ENCODE measurements around the gene ENOX1.

Gene ENOX1

GRCh38 chr13:43170506-43170905 is 616.3 kb downstream of the ENOX1 start:
- TF ChIP-seq CTCF (conservative IDR thresholded peaks at IDR 0.05): no peak
- H3K27ac ChIP-seq: no peak overlapping the region

- H3K27ac ChIP-seq: peak overlapping the region; percentile 28; the same call in 1 of the 2 replicates
Observed at GRCh38 chr13:43168434-43168833, 618.3 kb downstream of the ENOX1 start.

- peak overlapping the region; percentile 28 for H3K27ac ChIP-seq
- TF ChIP-seq CTCF (conservative IDR thresholded peaks at IDR 0.05): no peak
Observed at GRCh38 chr13:43167731-43168130, 619.0 kb downstream of the ENOX1 start.

GRCh38 chr13:43166644-43167457 is 619.9 kb downstream of the ENOX1 start:
- H3K27ac ChIP-seq: peak overlapping the region; percentile 28
- no peak for TF ChIP-seq CTCF (conservative IDR thresholded peaks at IDR 0.05)
